Endometrial microvascular endothelial cells (primary cell): ENCODE measurements around the gene PRCD. TPM values are rescaled to one million over a fixed set of nuclear protein-coding genes. Genes with fewer than 3 reads are reported as not detected.
"Not testable (repeated sequence)": the region's sequence is repeated elsewhere in the genome, so short reads cannot be mapped to it uniquely, and the experiment has no call there.

Source experiments
- in situ Hi-C: cut with HindIII; loops from 2 replicates; pipeline ENCODE4 v1.10.0; 2017; ENCODE audit warnings: low sequenced_read_pairs, low pct_unique_long_range_greater_than_20kb; ENCODE audit errors: inconsistent ontology term
- total RNA-seq: library from RNA; depleted of rRNA; stranded (reverse); fragments of >200 nt; gene quantifications from one replicate; pipeline ENCODE4 v1.2.3, GENCODE V29; 2015; ENCODE audit errors: inconsistent ontology term

The PRCD gene
- total RNA-seq, 1 donor from 2014 or later, result not detected

DNA sequence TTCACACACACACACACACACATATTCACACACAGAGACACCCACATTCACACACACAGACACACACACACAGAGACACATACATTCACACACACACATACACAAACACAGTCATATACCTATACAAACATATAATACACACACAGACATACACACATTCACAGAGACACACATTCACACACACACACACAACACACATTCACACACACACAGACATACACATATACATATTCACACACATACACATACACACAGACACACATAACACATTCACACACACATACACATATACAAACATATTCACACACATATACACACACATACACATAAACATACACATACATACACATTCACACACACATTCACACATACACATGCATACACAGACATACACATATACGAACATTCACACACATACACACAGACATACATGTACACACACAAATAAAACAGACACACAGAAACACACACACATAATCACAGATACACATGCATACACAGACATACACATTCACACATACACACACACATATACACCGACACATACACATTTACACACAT lies 7.9 kb downstream of the PRCD start:
- in situ Hi-C loops, result no loop called here

DNA sequence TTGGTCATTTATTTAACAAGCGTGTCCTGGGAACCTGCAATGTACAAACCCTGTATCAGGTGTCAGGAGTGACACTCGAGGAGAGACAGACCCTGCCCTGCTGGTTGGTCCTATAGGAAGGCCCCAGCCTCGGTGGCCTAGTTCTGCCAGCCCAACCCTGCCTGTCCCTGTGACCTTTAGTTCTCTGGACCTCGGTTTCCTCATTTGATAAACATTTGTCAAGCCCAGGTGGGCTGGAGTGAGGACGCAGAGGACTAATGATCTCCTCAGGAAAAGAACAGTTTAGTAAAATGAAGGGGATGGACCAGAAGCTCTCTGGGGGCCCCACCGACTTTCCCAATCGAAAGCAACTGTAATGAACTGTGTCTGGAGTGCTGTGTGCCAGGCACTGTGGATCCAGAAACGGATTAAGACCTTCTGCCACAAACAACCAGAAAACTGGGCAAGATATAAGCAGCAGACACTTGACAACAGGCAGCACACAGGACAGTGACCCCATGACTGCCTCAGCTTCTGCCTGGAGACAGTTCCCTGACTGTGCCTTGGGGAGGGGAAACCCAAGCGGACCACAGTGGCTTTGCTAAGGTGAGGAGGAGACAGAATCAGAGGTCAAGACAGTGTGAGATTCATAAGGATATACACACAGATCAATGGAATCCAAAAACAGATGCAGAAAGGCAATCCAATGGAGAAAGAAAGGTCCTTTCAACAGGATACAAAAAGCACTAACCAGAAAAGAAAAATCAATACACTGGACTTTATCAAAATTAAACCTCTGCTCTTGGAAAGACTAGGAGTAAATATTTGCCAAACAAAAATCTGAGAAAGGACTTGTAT lies 8.8 kb downstream of the PRCD start:
- in situ Hi-C loops, result no loop called here

DNA sequence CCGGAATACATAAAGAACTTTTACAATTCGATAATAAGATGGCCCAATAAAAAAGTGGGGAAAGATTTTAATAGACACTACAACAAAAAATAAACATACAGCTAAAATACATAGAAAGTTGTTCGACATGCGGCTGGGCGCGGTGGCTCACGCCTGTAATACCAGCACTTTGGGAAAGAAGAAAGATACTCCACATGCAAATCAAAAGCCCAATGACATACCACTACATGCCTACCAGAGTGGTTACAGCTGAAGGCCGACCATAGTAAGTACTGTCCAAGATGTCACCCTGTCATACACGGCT lies 9.3 kb downstream of the PRCD start:
- in situ Hi-C loops, result no loop called here

DNA sequence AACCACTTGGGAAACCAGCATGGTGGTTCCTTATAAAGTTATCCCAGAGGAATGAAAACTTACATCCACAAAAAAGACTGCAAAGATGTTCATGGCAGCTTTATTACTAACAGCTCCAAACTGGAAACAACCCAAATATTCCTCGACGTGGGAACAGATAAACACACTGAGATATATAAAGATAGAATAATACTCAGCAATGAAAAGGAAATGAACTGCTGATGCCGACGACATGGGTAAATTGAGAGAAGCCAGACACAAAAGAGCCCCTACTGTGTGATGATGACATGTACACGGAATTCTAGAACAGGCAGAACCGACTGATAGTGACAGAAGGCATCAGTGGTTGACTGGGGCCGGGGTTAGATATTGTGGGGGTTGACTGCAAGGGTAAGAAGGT lies 9.7 kb downstream of the PRCD start:
- in situ Hi-C loops, result no loop called here

DNA sequence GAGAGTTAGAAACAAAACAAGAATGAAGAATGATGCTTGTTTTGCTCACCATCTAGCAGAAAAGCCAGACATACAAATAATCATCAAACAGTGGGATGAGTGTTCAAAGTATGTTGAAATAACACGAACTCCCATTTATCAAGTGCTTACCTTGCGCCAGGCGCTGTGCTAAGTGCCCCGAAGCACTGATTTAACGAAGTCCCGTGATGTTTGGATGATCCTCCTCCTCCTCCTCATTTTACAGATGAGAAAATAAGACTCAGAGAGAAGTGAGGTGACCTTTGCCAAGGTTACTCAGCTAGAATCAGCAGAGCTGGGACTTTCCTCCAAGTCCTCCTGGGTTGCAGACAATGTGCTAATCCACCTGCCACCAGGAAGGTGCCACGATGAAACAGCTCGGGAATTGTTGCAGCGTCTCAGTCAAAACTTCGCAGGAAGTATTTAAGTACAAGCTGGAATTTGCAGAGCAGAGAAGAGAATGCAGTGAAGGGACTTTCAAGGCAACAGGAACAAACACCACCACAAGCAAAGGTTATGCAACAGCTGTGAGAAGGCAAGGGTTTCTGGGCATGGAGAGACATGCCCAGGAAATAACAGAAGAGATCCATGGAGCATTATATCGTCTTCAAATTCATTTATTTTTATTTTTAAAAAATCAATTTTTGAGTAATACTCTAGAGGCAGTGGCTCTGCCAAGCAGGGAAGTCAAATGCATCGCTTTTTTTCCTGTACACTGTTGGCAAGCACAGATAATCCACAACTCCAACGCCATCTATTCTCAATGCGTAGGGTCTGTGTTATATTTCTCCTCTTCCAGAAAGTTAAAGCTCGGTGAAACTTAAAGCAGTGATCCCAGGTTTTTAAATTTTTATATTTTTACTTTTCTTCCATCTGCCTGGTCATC lies 11.1 kb downstream of the PRCD start:
- in situ Hi-C loops, result no loop called here

DNA sequence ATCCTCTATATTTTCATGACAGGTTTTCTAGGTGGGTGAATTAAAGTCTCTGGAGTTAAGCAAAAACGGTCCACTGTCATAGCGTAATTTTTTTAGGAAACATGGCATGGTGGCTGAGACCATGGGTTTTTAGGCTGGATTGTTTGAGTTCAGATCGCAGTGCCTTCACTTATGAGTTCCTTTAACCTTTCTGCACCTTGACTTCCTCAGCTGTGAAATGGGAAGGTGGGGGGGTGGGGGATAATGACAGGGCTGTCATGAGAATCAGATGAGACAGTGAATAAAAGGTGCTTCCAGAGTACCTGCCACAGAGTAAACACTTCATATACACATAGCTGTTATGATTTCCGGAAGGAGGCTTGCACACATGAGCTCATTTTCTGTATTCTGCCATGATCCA lies 11.8 kb downstream of the PRCD start:
- in situ Hi-C loops, result no loop called here

DNA sequence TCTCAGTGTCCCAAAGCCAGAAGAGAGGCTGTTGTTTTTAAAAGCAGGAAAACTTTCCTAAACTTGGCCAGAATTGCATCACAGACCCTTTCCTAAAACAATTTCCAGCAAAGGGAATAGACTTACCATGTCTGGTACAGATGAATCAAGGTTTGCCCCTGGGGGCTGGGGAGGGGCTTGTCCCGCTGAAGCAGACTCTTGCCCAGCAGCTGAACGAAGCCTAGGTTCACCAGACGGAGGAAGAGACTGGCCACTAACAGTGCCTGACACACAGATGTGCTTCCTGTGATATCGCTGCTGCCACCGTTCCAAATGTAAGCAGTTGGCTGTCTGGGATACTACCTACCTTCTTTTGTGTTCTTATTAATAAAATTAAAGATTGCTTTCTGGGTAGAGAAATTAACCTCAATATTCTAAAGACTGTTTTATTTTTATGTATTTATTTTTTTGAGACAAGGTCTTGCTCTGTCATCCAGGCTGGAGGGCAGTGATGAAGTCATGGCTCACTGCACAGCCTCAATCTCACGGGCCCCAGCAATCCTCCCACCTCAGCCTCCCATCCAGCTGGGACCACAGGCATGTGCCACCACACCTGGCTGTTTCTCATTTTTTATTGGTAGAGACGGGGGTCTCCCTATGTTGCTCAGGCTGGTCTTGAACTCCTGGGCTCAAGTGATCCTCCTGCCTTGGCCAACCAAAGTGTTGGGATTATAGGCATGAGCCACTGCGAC lies 13.5 kb downstream of the PRCD start:
- in situ Hi-C loops, result no loop called here

DNA sequence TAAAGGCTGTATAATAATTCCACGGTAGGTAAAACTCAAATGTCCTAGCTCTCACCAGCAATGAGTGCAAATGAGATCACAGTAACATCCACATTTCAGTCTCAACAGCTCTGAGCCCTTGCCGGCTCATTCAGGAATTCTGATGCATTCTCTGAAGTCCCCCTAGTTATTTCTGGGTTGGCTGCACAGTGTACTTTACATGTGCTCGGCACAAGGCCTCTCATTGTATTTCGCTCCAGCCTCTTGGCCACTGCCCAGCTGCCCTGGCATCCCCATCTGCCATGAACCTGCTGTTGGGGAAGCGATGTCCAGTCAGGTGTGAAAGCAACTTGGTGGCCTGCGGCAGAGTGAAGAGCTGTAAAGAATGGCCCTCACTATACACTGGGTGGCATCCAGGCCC lies 14.3 kb downstream of the PRCD start:
- in situ Hi-C loops, result no loop called here

DNA sequence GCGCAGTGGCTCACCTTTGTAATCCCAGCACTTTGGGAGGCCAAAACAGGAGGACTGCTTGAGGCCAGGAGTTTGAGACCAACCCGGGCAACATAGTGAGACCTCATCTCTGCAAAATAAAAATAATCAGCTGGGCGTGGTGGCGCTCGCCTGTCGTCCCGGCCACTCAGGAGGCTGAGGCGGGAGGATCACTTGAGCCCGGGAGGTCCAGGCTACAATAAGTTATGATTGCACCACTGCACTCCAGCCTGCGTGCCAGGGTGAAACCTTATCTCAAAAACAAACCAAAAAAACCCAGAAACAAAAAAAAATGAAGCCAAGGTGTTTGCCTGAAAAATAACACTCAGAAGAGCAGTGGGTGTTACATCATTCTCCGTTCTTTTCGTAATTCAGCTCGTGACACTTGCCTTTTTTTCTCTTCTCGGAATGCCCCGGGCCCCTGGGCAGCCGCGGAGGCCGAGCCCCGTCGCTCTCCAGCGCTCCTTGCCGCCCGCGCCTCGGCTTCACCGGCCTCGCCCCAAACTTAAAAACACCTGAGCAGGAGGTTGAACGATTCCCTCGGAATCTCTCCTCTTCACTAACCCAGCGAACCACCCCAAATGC lies 17.0 kb downstream of the PRCD start:
- in situ Hi-C loops, result no loop called here

DNA sequence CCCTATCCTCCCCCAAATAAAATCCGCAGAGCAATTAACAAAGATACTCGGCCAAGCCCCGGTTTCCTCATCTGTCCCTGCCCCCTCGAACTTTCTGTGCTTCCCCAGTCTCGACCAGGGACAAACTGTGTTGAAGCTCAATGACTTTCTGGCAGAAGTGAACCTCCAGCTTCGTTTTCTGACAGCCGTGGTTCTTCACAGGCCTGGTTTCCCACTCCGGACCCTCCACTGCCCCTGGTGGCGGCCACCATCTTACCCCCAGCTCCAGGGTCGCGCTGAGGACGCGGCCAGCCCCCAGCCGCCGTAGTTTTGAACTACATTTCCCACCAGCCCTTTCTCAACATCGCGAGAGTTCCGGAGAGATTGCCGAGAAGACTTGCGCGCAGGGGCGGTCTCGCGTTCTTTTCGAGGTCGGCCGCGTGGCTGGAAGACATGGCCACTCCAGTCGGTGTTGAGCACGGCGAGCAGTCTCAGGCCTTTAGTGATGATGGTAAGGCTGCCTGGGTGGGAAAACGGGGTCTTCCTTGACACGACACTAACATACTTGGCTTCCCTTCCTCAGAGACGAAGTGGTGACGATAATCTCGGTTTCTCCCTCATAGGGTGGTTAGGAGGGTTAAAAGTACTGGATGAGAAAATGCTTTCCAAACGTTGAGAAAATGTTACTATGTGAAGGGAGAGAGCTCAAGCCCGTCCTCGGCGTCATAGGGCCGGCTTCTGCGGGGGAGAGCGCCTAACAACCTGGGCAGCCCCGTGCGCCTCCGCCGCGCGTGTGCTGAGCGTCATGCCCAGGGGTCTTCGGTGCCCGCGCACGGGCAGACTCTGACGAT lies 17.7 kb downstream of the PRCD start:
- in situ Hi-C loops, result no loop called here

DNA sequence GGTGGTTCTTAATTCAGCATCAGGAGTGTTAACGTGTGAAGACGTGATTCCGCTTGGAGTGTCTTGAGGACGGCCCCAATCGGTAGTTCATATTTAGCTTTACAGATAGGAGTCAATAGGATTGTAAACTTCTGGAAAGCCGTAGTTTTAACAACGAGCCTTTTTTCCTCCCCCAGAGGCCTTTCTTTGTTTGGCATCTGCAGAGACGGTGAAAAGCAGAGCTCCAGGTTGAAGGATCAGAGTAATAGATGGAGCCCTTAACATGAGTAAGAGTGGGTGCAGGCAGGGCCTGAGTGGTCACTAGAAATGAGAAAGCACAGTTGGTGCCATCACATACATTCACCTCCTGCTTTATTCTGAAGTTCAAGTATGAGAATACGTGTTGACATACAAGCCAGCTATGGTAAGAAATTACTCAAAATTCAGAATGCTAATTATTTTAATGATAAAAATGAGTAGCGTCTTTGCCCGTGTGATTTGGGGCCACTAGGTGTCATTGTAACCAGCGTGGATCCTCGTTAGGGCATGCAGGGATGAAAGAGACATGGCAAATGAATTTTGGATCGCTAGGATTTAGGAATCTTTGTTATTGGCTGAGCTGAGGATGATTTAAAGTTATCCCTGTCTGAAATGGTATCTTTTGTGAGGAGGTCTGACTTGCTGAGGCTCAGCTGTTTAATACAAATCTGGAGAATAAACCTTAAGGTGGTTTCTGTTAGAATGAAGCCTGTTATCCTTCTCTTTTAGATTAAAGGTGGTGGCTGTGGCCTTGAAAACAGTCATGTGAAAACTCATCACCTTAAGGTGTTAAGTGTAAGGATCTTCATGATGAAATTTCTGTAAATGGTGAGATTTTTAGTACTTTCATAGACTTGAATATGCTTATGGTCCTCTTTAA lies 18.6 kb downstream of the PRCD start:
- in situ Hi-C loops, result no loop called here

DNA sequence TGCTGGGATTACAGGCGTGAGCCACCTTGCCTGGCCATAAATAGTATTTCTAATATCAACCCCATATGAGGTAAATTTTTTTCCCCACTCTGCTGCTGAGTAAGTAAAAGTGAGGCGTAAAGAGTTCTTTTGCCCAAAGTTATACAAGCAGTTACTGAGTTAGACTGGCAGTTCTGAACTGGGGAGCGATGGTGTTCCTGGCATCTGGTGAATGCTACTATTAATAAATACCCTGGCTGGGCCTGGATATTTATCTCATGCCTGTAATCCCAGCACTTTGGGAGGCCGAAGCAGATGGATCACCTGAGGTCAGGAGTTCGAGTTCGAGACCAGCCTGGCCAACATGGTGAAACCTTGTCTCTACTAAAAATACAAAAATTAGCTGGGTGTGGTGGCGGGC lies 19.6 kb downstream of the PRCD start:
- in situ Hi-C loops, result not testable (repeated sequence)

DNA sequence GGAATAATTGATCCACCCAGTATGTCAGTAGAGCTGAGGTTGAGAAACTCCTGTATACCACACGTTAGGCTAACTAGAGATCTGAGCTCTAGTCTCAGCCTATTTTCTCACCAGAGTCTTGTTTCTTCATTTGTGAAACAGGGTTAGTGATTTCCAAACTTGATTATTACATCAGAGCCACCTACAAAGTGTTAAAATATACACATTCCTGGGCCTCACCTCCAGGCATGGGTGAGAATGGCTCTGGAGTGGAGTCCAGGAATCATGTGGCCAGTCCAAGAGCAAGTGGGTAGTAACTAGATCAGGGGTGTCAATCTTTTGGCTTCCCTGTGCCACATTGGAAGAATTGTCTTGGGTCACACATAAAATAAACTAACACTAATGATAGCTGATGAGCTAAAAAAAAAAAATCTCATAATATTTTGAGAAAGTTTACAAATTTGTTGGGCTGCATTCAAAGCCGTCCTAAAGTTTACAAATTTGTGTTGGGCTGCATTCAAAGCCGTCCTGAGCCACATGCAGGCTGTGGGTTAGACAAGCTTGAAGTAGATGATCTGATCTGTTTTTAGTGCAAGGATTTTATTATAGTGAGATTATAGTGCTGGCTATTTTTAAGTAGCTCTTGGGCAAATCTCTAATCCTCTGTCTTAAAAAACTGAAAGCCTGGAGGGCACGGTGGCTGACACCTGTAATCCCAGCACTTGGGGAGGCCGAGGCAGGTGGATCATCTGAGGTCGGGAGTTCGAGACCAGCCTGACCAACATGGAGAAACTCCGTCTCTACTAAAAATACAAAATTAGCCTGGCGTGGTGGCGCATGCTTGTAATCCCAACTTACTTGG lies 20.4 kb downstream of the PRCD start:
- in situ Hi-C loops, result no loop called here

DNA sequence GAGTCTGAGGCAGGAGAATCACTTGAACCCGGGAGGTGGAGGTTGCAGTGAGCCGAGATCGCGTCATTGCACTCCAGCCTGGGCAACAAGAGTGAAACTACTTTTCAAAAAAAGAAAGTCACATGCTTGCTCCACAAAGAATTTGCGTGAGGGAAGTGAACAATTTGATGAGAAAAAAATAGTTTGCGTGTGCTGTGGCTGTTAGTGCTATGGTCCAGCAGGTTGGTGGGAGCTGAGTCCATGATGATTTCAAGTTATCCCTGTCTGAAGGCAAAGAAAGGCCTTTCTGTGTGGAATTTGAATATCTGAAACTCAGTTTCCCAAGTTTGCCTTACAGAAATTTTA lies 21.0 kb downstream of the PRCD start:
- in situ Hi-C loops, result no loop called here

DNA sequence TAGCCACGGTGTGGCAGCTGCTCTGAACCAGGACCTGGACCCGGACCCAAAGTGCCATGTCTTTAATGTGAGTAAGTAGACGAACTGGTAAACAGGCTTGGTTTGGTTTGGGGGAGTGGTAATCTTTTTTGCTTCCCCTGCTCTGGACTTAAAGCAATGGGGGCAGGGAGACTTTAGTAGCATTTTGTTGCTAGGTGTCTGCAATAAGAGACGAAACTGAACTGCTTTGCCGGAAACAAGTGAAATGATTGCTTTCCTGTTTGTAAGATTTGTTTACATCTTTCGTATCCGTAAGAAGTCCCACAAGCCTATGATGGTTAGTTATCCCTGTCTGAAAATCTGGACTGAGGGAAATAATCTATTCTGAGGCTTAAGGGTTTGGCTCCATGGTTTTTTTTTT lies 21.5 kb downstream of the PRCD start:
- in situ Hi-C loops, result no loop called here

DNA sequence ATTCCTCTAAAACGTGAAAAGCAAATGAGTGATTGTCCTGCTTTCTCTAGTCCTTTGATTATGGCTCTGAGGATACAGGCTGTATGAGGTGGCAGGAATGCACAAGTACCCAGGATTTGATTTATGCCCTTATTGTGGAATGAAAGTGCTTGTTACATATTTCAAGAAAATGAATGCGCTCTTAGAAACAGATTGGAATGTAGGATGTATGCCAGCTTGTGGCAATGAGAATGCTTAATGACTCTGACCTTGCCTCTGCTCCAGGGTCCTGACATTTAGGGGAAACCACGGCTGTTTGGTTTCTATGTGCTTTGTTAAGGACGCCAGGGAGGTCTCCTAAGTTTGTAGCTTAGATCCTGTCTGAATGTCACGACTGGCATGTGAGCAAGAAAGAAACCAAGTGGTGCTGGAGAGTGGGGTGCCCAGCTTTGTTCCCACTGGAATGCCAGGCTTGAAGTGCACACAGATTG lies 22.0 kb downstream of the PRCD start:
- in situ Hi-C loops, result no loop called here
